Caco-2 (cell line): ENCODE results near the gene CASZ1. TPM values are rescaled to one million over a fixed set of nuclear protein-coding genes. Genes with fewer than 3 reads are reported as not detected.

Experiments used
- BruUV-seq: library from RNA; stranded (reverse); fragments of 400-500 nt; replicated peaks from 2 replicates; lab custom pipeline; 2021; lab: Mats Ljungman, UMichigan
- CTCF ChIA-PET: fragments of 300-600 bp; sonication (Branson Sonifier 250); formaldehyde crosslinking; loops from one replicate; lab custom pipeline; 2022; ENCODE audit warnings: antibody characterized with exemption; lab: Charles Lee
- POLR2A ChIA-PET: fragments of 300-600 bp; sonication (Branson Sonifier 250); formaldehyde crosslinking; loops from one replicate; lab custom pipeline; 2022; ENCODE audit warnings: antibody characterized with exemption; lab: Charles Lee
- DNase-seq, 2 experiments: peaks; one replicate each; pipeline versions ENCODE4 v3.0.0 to v3.0.0-alpha.2; 2020 to 2022
- H3K27me3 ChIP-seq: replicated peaks from 2 replicates; pipeline ENCODE4 v1.6.0; 2011; ENCODE audit warnings: low read length; ENCODE audit not compliant: control insufficient read depth, insufficient read depth
- H3K36me3 ChIP-seq: 2 replicates; pipeline ENCODE4 v1.5.1; 2011; ENCODE audit warnings: low read length; ENCODE audit not compliant: control insufficient read depth, insufficient read depth
- H3K4me1 ChIP-seq: fragments of 250-450 bp; sonication (Bioruptor Pico); 2 replicates; pipeline ENCODE4 v1.5.1; 2020; ENCODE audit warnings: mild to moderate bottlenecking
- H3K4me3 ChIP-seq: 2 replicates; pipeline ENCODE4 v1.5.1; 2011; ENCODE audit warnings: low read depth, mild to moderate bottlenecking, control low read depth, low read length
- H3K9me3 ChIP-seq: fragments of 250-450 bp; sonication (Bioruptor Pico); 2 replicates; pipeline ENCODE4 v1.5.1; 2020; ENCODE audit warnings: mild to moderate bottlenecking, moderate library complexity
- H3K27ac Mint-ChIP-seq: one replicate; pipeline ENCODE4 v1.8.0; 2022; ENCODE audit warnings: mixed read lengths; ENCODE audit not compliant: unreplicated experiment
- H3K27me3 Mint-ChIP-seq: one replicate; pipeline ENCODE4 v1.8.0; 2022; ENCODE audit warnings: mixed read lengths; ENCODE audit not compliant: insufficient read depth, unreplicated experiment
- H3K36me3 Mint-ChIP-seq: one replicate; pipeline ENCODE4 v1.8.0; 2022; ENCODE audit warnings: mild to moderate bottlenecking, mixed read lengths; ENCODE audit not compliant: insufficient read depth, unreplicated experiment
- H3K4me1 Mint-ChIP-seq: one replicate; pipeline ENCODE4 v1.8.0; 2022; ENCODE audit warnings: low read depth, mixed read lengths; ENCODE audit not compliant: unreplicated experiment
- H3K4me3 Mint-ChIP-seq: one replicate; pipeline ENCODE4 v1.8.0; 2022; ENCODE audit warnings: mild to moderate bottlenecking, moderate library complexity, mixed read lengths; ENCODE audit not compliant: unreplicated experiment
- H3K9me3 Mint-ChIP-seq: one replicate; pipeline ENCODE4 v1.8.0; 2022; ENCODE audit warnings: mixed read lengths; ENCODE audit not compliant: unreplicated experiment
- CTCF ChIP-seq, 2 experiments: fragments of 200-600 bp in 1 of 2; IDR thresholded peaks; 1 replicate in 1 of 2; 2 replicates in 1 of 2; pipeline versions ENCODE4 v1.5.1 to v1.8.0; 2011 to 2022; ENCODE audit warnings: antibody characterized with exemption in 1 of 2, control low read depth in 1 of 2, inconsistent platforms in 1 of 2, low read depth in 1 of 2, low read length in 1 of 2, mild to moderate bottlenecking in 1 of 2, moderate library complexity in 1 of 2; ENCODE audit not compliant: insufficient read depth in 1 of 2, severe bottlenecking in 1 of 2, unreplicated experiment in 1 of 2
- intact Hi-C: fragments of 100-400 bp; cut with micrococcal nuclease; formaldehyde crosslinking; loops from one replicate; pipeline ENCODE4 v1.10.0; 2022; ENCODE audit not compliant: unreplicated experiment
- total RNA-seq: library from RNA; stranded (reverse); gene quantifications from 2 replicates; pipeline ENCODE4 v1.2.3, GENCODE V29; 2022

CASZ1 gene
- total RNA-seq, 1 experiment from 2014 or later = 10.9 TPM

- Histone ChIP-seq H3K27me3 (no peaks in the 10 kb centered on the region), H3K4me3 (no peak overlapping the region), H3K9me3 (no peaks in the 10 kb centered on the region), H3K36me3 (no peaks in the 10 kb centered on the region), H3K4me1 (no peaks in the 10 kb centered on the region)
- no peak for TF ChIP-seq CTCF (IDR thresholded peaks at IDR 0.05; ENCODE audit: insufficient read depth in 1 of 2, low read depth in 1 of 2, low read length in 1 of 2, severe bottlenecking in 1 of 2, unreplicated experiment in 1 of 2)
- POLR2A ChIA-PET = no interaction called here
- Mint-ChIP-seq H3K4me1 (no peaks in the 10 kb centered on the region), H3K4me3 (no peak overlapping the region), H3K36me3 (no peaks in the 10 kb centered on the region), H3K27ac (no peak overlapping the region), H3K27me3 (no peaks in the 10 kb centered on the region), H3K9me3 (no peaks in the 10 kb centered on the region)
- BruUV-seq = no TSS peak
- intact Hi-C loops = no loop called here
- DNase-seq = no peak
- CTCF ChIA-PET = no interaction called here
These were observed 137.9 kb downstream of the CASZ1 start for GRCh38 chr1:10658396-10659066.

- Histone ChIP-seq H3K27me3 (no peaks in the 10 kb centered on the region), H3K9me3 (no peaks in the 10 kb centered on the region), H3K4me1 (no peaks in the 10 kb centered on the region), H3K36me3 (no peaks in the 10 kb centered on the region), H3K4me3 (no peak overlapping the region)
- Mint-ChIP-seq H3K27ac (no peak overlapping the region), H3K27me3 (no peaks in the 10 kb centered on the region), H3K9me3 (no peaks in the 10 kb centered on the region), H3K4me3 (no peak overlapping the region), H3K4me1 (no peaks in the 10 kb centered on the region), H3K36me3 (no peaks in the 10 kb centered on the region)
- POLR2A ChIA-PET = no interaction called here
- no peak for TF ChIP-seq CTCF (IDR thresholded peaks at IDR 0.05; ENCODE audit: insufficient read depth in 1 of 2, low read depth in 1 of 2, low read length in 1 of 2, severe bottlenecking in 1 of 2, unreplicated experiment in 1 of 2)
- BruUV-seq = no TSS peak
- CTCF ChIA-PET = interaction anchor here (0.6 kb wide), 1 partner anchor 1448 kb away, joined by 3 read pairs; no protein-coding TSS in a partner anchor
- DNase-seq = no peak
- intact Hi-C loops = no loop called here
These were observed 139.2 kb downstream of the CASZ1 start for GRCh38 chr1:10657088-10657847.

GRCh38 chr1:10656431-10656830 lies 140.0 kb downstream of the CASZ1 start:
- Mint-ChIP-seq H3K4me3 (no peak overlapping the region), H3K36me3 (no peaks in the 10 kb centered on the region), H3K4me1 (no peaks in the 10 kb centered on the region), H3K27me3 (no peaks in the 10 kb centered on the region), H3K9me3 (no peaks in the 10 kb centered on the region), H3K27ac (no peak overlapping the region)
- TF ChIP-seq CTCF (IDR thresholded peaks at IDR 0.05; ENCODE audit: insufficient read depth in 1 of 2, low read depth in 1 of 2, low read length in 1 of 2, severe bottlenecking in 1 of 2, unreplicated experiment in 1 of 2) = no peak
- POLR2A ChIA-PET = no interaction called here
- Histone ChIP-seq H3K9me3 (no peaks in the 10 kb centered on the region), H3K36me3 (no peaks in the 10 kb centered on the region), H3K4me1 (no peaks in the 10 kb centered on the region), H3K4me3 (no peak overlapping the region), H3K27me3 (no peaks in the 10 kb centered on the region)
- BruUV-seq = no TSS peak
- CTCF ChIA-PET = interaction anchor here (0.6 kb wide), 1 partner anchor 1449 kb away, joined by 3 read pairs; no protein-coding TSS in a partner anchor
- intact Hi-C loops = no loop called here
- no peak for DNase-seq
